H1 (cell line): ENCODE data around the gene CACFD1. TPM values are rescaled to one million over a fixed set of nuclear protein-coding genes. Genes with fewer than 3 reads are reported as not detected.

Experiments
- CHD7 ChIP-seq: fragments of 300-600 bp; sonication (generic); IDR thresholded peaks from 2 replicates; pipeline ENCODE4 v1.7.1; 2012; ENCODE audit warnings: low read length, moderate library complexity, mild to moderate bottlenecking, inconsistent platforms; ENCODE audit not compliant: insufficient replicate concordance
- SP2 ChIP-seq: IDR thresholded peaks from 2 replicates; pipeline ENCODE4 v1.6.1; 2012; ENCODE audit warnings: mild to moderate bottlenecking, low read length, inconsistent platforms
- polyA plus RNA-seq, 7 experiments: library from polyadenylated mRNA; depleted of rRNA in 3 of 7; stranded (reverse) in 5 of 7; unstranded in 2 of 7; fragments of >200 nt in 5 of 7; fragments of 200-250 nt in 2 of 7; gene quantifications; 1 replicate in 5 of 7; 2 replicates in 1 of 7; 4 replicates in 1 of 7; pipeline versions ENCODE4 v1.2.1 to v1.2.3, GENCODE V29; 2011 to 2013; ENCODE audit warnings: missing spikeins in 2 of 7, mixed read lengths in 2 of 7
- total RNA-seq: library from RNA; stranded (reverse); fragmentation: NEBNext Ultra II Directional; extraction: Animal tissue kit (Norgen Biotek cat#: 25700); gene quantifications from 2 replicates; pipeline ENCODE4 v1.2.1, GENCODE V29; 2021

The CACFD1 gene
- total and polyA plus RNA-seq, 2 of the 8 experiments (the other 6 are each of a cell fraction or from before 2014, with no cell fraction given): 13.4 to 15.5 TPM

DNA sequence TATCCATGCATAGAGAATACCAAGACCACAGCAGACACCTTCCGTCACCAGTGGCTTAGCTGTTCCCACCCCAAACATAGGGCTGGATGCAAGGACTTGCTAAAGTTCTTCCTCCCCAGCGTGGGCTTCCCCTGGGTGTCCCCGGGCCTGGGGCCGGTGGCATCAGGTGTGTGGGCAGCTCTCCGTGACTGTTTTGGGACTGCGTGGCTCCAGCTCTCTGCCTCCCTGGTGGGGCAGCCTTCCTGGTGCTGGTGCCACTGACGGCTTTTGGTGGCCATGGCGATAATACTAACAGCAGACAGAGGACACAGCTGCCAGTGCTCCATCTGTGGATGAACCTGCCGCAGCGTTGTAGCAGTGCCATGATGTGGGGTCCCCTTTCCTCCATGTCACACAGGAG, 4.9 kb downstream of the CACFD1 start (continued):
- TF ChIP-seq CHD7 (no peak), SP2 (no peak)
